Measurements from ENCODE around the gene PML. TPM values are rescaled to one million over a fixed set of nuclear protein-coding genes. Genes with fewer than 3 reads are reported as not detected.
"Not testable (repeated sequence)": the region's sequence is repeated elsewhere in the genome, so short reads cannot be mapped to it uniquely, and the experiment has no call there.

The PML gene
- polyA plus RNA-seq, 1 donor (not counting 4 experiments of a cell fraction or from before 2014, with no cell fraction given): 20.5 TPM

GRCh38 chr15:74065684-74066411 is 71.3 kb downstream of the PML start:
- dilution Hi-C loops (cut with MboI; ENCODE audit: extremely low pct_ligation_motif_present, low sequenced_read_pairs); FAIRE-seq; H3K9me1 ChIP-seq (ENCODE audit: control insufficient read depth, extremely low read depth, insufficient read depth, low read length); DNase-seq (ENCODE audit: low read depth, low spot score); H3K4me3 ChIP-seq (ENCODE audit: control insufficient read depth in 2 of 3, extremely low read depth in 1 of 3, insufficient read depth in 2 of 3, low read depth in 1 of 3, low read length in 3 of 3); H4K20me1 ChIP-seq (ENCODE audit: control insufficient read depth, extremely low read depth, insufficient read depth, low read length); H3K4me2 ChIP-seq (ENCODE audit: control insufficient read depth, extremely low read depth, insufficient read depth, low read depth, low read length); H3K9ac ChIP-seq (ENCODE audit: control insufficient read depth, extremely low read depth, insufficient read depth, low read length); H3K27ac ChIP-seq (ENCODE audit: control insufficient read depth, insufficient read depth, low read length); H3K27me3 ChIP-seq (ENCODE audit: control insufficient read depth, extremely low read depth, insufficient read depth, low read length); H3K79me2 ChIP-seq (ENCODE audit: control insufficient read depth, insufficient read depth, low read length); H3K9me3 ChIP-seq (ENCODE audit: control insufficient read depth, low read depth, low read length); H3K36me3 ChIP-seq (ENCODE audit: control insufficient read depth in 2 of 2, extremely low read depth in 1 of 2, insufficient read depth in 2 of 2, low read length in 2 of 2); H3K4me1 ChIP-seq (ENCODE audit: control insufficient read depth, extremely low read depth, insufficient read depth, low read length); H2AFZ ChIP-seq (ENCODE audit: control insufficient read depth, low read length): not testable (repeated sequence)
- peak in 1 of 3 experiments; percentile 28 for TF ChIP-seq CTCF (optimal IDR thresholded peaks at IDR 0.05 in 1 of 3, IDR thresholded peaks at IDR 0.05 in 1 of 3, conservative IDR thresholded peaks at IDR 0.05 in 1 of 3; ENCODE audit: extremely low read depth in 1 of 3, insufficient read depth in 2 of 3, low read length in 3 of 3)

GRCh38 chr15:74071645-74072044 is 77.1 kb downstream of the PML start:
- DNase-seq (ENCODE audit: low read depth, low spot score); H3K79me2 ChIP-seq (ENCODE audit: control insufficient read depth, insufficient read depth, low read length); H3K27ac ChIP-seq (ENCODE audit: control insufficient read depth, insufficient read depth, low read length); H2AFZ ChIP-seq (ENCODE audit: control insufficient read depth, low read length); H3K4me3 ChIP-seq (ENCODE audit: control insufficient read depth in 2 of 3, extremely low read depth in 1 of 3, insufficient read depth in 2 of 3, low read depth in 1 of 3, low read length in 3 of 3); H3K27me3 ChIP-seq (ENCODE audit: control insufficient read depth, extremely low read depth, insufficient read depth, low read length); H3K9me1 ChIP-seq (ENCODE audit: control insufficient read depth, extremely low read depth, insufficient read depth, low read length); H4K20me1 ChIP-seq (ENCODE audit: control insufficient read depth, extremely low read depth, insufficient read depth, low read length); H3K4me2 ChIP-seq (ENCODE audit: control insufficient read depth, extremely low read depth, insufficient read depth, low read depth, low read length); FAIRE-seq; H3K9me3 ChIP-seq (ENCODE audit: control insufficient read depth, low read depth, low read length); dilution Hi-C loops (cut with MboI; ENCODE audit: extremely low pct_ligation_motif_present, low sequenced_read_pairs); H3K4me1 ChIP-seq (ENCODE audit: control insufficient read depth, extremely low read depth, insufficient read depth, low read length); H3K36me3 ChIP-seq (ENCODE audit: control insufficient read depth in 2 of 2, extremely low read depth in 1 of 2, insufficient read depth in 2 of 2, low read length in 2 of 2); H3K9ac ChIP-seq (ENCODE audit: control insufficient read depth, extremely low read depth, insufficient read depth, low read length): not testable (repeated sequence)

- dilution Hi-C loops (cut with MboI; ENCODE audit: extremely low pct_ligation_motif_present, low sequenced_read_pairs); H3K27ac ChIP-seq (ENCODE audit: control insufficient read depth, insufficient read depth, low read length); H3K79me2 ChIP-seq (ENCODE audit: control insufficient read depth, insufficient read depth, low read length); H3K4me2 ChIP-seq (ENCODE audit: control insufficient read depth, extremely low read depth, insufficient read depth, low read depth, low read length); DNase-seq (ENCODE audit: low read depth, low spot score); H3K36me3 ChIP-seq (ENCODE audit: control insufficient read depth in 2 of 2, extremely low read depth in 1 of 2, insufficient read depth in 2 of 2, low read length in 2 of 2); H3K9me3 ChIP-seq (ENCODE audit: control insufficient read depth, low read depth, low read length); FAIRE-seq; H3K9me1 ChIP-seq (ENCODE audit: control insufficient read depth, extremely low read depth, insufficient read depth, low read length); H3K4me3 ChIP-seq (ENCODE audit: control insufficient read depth in 2 of 3, extremely low read depth in 1 of 3, insufficient read depth in 2 of 3, low read depth in 1 of 3, low read length in 3 of 3); H3K4me1 ChIP-seq (ENCODE audit: control insufficient read depth, extremely low read depth, insufficient read depth, low read length); H2AFZ ChIP-seq (ENCODE audit: control insufficient read depth, low read length); H3K9ac ChIP-seq (ENCODE audit: control insufficient read depth, extremely low read depth, insufficient read depth, low read length); H3K27me3 ChIP-seq (ENCODE audit: control insufficient read depth, extremely low read depth, insufficient read depth, low read length); H4K20me1 ChIP-seq (ENCODE audit: control insufficient read depth, extremely low read depth, insufficient read depth, low read length): not testable (repeated sequence)
Measured at GRCh38 chr15:74072132-74072531, 77.6 kb downstream of the PML start.

Data from keratinocyte (primary cell).